ENCODE measurements around the gene ZNF574. TPM values are rescaled to one million over a fixed set of nuclear protein-coding genes. Genes with fewer than 3 reads are reported as not detected.

The ZNF574 gene
- total RNA-seq, 1 experiment from 2014 or later = 35.6 TPM

- H4K5ac ChIP-seq (ENCODE audit: insufficient read length, low read depth, low read length) = no peak overlapping the region
- H3K27ac Mint-ChIP-seq = no peak overlapping the region
- no peak overlapping the region for H2BK12ac ChIP-seq (ENCODE audit: insufficient read length, low read depth, low read length)
- no peak overlapping the region for H2AFZ ChIP-seq (ENCODE audit: low read length)
- no peaks in the 10 kb centered on the region for H3K9me3 ChIP-seq (ENCODE audit: control insufficient read depth, low read depth, low read length)
- H4K20me1 ChIP-seq (ENCODE audit: control insufficient read depth, insufficient read depth, insufficient read length) = no peaks in the 10 kb centered on the region
- no peaks in the 10 kb centered on the region for H3K23me2 ChIP-seq (ENCODE audit: insufficient read length, low read depth, low read length, poor library complexity, severe bottlenecking)
- no peak overlapping the region for H3K56ac ChIP-seq (ENCODE audit: insufficient read length, low read depth, low read length)
- no peak overlapping the region for H4K91ac ChIP-seq (ENCODE audit: insufficient read length, low read depth, low read length)
- H3K18ac ChIP-seq (ENCODE audit: insufficient read length, low read depth, low read length) = no peak overlapping the region
- no CpG with 5 or more reads among the region's 3 CpGs for WGBS (ENCODE audit: extremely low coverage, insufficient read length, low lambda C conversion rate)
- H2BK120ac ChIP-seq (ENCODE audit: low read depth, low read length, poor library complexity, severe bottlenecking) = no peak overlapping the region
- no peak overlapping the region for H4K8ac ChIP-seq (replicated peaks; ENCODE audit: insufficient read length, low read depth, low read length)
- H3K4ac ChIP-seq (ENCODE audit: low read depth, low read length) = no peak overlapping the region
- H2BK15ac ChIP-seq (ENCODE audit: low read depth, low read length) = no peak overlapping the region
- H3K36me3 Mint-ChIP-seq (ENCODE audit: insufficient read depth in 1 of 3, low read depth in 3 of 3) = peaks cover 56 to 84% (median 81%) of the 10 kb centered on the region in 3 experiments
- H3K27me3 ChIP-seq (ENCODE audit: insufficient read depth, low read length) = no peaks in the 10 kb centered on the region
- no peak overlapping the region for H2BK5ac ChIP-seq (ENCODE audit: insufficient read length, low read length)
- H3K9me3 Mint-ChIP-seq = no peaks in the 10 kb centered on the region
- no peak overlapping the region for H3K9ac ChIP-seq (ENCODE audit: extremely low read depth, insufficient read length, low read length)
- no peak overlapping the region for H3K27ac ChIP-seq (ENCODE audit: insufficient read length, low read depth, low read length)
- no peak overlapping the region for H2BK20ac ChIP-seq (ENCODE audit: low read depth, low read length, poor library complexity, severe bottlenecking)
- no peak overlapping the region for H3T11ph ChIP-seq (ENCODE audit: low read length)
- no peak for DNase-seq
- no peaks in the 10 kb centered on the region for H3K79me2 ChIP-seq (ENCODE audit: insufficient read depth, low read length)
- H3K4me1 ChIP-seq (ENCODE audit: insufficient read depth, low read length) = no peaks in the 10 kb centered on the region
- H3K79me1 ChIP-seq (ENCODE audit: insufficient read depth, low read depth, low read length, poor library complexity, severe bottlenecking) = no peaks in the 10 kb centered on the region
- no peaks in the 10 kb centered on the region for H3K4me1 Mint-ChIP-seq
- no peak overlapping the region for H3K14ac ChIP-seq (ENCODE audit: insufficient read depth, low read length)
- H3K4me3 Mint-ChIP-seq = no peak overlapping the region
- no peak overlapping the region for H3K4me2 ChIP-seq (ENCODE audit: insufficient read depth, insufficient read length, low read length)
- no peak overlapping the region for H2AK5ac ChIP-seq (ENCODE audit: insufficient read length, low read length)
- no peaks in the 10 kb centered on the region; the same call in 1 of the 2 replicates for H3K27me3 Mint-ChIP-seq (ENCODE audit: low read depth)
- TF ChIP-seq, protein P1, sequence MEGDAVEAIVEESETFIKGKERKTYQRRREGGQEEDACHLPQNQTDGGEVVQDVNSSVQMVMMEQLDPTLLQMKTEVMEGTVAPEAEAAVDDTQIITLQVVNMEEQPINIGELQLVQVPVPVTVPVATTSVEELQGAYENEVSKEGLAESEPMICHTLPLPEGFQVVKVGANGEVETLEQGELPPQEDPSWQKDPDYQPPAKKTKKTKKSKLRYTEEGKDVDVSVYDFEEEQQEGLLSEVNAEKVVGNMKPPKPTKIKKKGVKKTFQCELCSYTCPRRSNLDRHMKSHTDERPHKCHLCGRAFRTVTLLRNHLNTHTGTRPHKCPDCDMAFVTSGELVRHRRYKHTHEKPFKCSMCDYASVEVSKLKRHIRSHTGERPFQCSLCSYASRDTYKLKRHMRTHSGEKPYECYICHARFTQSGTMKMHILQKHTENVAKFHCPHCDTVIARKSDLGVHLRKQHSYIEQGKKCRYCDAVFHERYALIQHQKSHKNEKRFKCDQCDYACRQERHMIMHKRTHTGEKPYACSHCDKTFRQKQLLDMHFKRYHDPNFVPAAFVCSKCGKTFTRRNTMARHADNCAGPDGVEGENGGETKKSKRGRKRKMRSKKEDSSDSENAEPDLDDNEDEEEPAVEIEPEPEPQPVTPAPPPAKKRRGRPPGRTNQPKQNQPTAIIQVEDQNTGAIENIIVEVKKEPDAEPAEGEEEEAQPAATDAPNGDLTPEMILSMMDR (conservative IDR thresholded peaks at IDR 0.05) = no peak
- H3K23ac ChIP-seq (ENCODE audit: insufficient read length, low read depth, low read length) = no peak overlapping the region
Observed at GRCh38 chr19:42060117-42060516, 15.8 kb upstream of the ZNF574 start.

All from H9 (cell line).